ENCODE measurements around the gene C1GALT1C1.
"Not testable (repeated sequence)": the region's sequence is repeated elsewhere in the genome, so short reads cannot be mapped to it uniquely, and the experiment has no call there.

C1GALT1C1 gene

DNA sequence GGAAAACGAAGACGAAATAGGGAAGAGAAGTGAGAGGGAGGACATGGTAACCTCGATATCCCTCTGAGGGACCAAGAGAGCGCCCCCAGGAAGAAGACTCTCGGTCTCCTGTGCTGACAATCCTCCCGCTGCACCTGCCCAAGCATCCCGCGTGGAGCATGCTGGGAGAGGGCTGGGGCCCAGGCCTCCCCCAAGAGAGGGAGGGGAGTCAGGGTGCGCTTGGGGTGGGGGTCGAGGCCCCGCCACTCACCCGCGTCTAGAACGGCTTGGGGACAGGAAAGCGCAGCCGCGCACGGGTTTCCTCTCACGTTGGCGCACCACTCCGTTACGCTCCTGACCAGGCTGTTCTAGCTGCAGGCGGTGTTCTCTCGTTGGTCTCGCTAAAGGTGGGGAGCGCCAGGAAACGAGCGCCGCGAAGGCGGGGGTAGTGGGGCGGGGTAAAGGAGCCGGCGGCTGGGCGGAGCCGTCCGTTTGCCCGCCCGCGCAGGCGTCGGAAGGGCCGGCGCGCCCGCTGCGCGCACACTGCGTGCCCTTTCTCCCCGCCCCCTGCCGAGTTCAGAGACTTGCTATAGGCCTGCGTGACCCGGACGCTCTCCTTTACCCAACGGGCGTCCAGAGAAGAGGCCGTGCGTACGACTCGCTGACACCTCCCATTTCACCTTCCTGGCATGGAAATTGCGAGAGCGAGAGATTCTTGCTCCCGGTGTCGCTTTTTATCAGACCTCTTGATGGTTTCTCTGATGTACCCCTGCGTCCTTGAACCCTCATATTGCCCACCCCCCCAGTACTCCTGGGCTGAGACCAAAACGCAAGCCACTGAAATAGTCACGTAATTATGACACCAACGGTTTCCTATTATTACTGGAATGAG, at the start of gene C1GALT1C1:
Gene C1GALT1C1 (minus strand): TSS at position 388 of the 871 bp plus-strand sequence. CDS start 2,888 bp downstream, outside the sequence.
- FAIRE-seq (peak; percentile 98), DNase-seq (ENCODE audit: insufficient read length, low spot score) (peak; percentile 46)

DNA sequence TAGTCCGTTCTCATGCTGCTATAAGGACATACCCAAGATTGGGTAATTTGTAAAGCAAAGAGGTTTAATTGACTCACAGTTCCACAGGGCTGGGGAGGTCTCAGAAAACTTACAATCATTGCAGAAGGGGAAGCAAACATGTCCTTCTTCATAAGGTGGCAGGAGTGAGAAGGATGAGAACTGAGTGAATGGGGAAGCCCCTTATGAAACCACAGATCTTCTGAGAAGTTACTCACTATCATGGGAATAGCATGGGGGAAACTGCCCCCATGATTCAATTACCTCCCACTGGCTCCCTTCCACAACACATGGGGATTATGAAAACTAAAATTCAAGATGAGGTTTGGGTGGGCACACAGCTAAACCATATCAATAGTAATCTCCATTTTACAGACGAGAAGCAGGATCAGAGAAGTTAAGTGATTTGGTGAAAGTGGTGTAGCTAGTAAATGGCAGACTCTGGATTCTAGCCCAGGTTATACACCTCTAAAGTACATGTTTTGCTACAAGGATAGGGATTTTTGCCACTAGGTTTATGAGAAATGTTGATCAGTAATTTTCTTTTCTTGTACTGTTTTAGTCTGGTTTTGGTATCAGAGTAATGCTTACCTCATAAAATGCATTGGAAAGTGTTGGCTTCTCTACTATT, 47.3 kb upstream of the C1GALT1C1 start:
- DNase-seq (ENCODE audit: insufficient read length, low spot score) (no peak), FAIRE-seq (peak; percentile 64)

GRCh38 chrX:120672841-120673530, 43.1 kb upstream of the C1GALT1C1 start:
- no peak for DNase-seq (ENCODE audit: insufficient read length, low spot score)
- FAIRE-seq = no peak

DNA sequence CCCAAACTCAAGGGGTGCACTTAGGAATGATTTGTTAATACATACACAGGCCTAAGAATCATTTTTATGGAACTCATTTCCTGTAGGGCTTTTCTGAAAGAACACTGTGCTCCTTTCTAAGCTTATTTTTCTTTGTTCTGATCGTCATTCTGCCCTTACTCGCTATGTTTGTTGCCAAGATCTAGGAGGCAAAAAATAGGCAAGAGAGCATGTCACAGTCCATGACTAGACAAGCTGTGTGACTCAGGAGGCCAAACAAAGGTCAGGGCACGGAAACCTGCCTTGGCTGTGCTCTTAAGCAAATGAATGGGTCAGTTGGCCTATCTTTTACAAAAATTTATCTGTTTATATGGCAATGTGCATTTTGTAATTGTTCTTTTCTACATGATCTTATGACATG, 42.5 kb upstream of the C1GALT1C1 start:
- DNase-seq (ENCODE audit: insufficient read length, low spot score) = no peak
- no peak for FAIRE-seq

DNA sequence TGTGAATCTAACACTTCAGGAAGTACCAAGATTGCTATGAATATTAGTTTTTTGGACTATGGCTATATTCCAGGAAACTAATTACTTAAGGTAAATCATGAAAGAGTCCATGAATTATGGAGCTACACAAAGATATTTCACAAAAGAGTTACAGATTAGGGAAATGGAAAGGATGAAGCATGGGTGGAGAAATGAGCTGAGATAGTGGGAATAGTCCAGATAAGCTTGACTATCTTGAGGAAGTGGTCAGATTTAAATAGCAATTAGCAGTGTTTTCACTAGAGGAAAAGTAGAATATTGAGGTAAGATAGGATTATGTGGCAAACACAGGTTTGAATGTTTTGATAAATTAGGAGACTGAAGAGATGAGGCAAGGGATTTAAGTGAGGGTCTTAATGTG, 42.1 kb upstream of the C1GALT1C1 start:
- DNase-seq (ENCODE audit: insufficient read length, low spot score) = no peak
- no peak for FAIRE-seq

- no peak for FAIRE-seq
- DNase-seq (ENCODE audit: insufficient read length, low spot score) = no peak
Measured at GRCh38 chrX:120668357-120668756, 38.5 kb upstream of the C1GALT1C1 start.

DNA sequence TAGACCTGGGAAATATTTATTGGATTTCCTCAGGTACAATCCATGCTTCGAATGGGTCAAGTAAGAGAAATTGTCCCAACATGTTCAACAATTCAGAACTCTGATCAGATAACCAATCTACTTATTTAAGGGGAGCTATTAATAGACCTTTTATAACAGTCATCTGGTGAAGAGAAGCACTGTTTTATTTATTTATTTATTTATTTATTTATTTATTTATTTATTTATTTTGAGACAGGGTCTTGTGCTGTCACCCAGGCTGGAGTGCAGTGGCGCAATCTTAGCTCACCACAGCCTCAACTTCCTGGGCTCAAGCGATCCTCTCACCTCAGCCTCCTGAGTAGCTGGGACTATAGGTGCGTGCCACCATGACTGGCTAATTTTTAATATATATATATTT, 34.7 kb upstream of the C1GALT1C1 start:
- not testable (repeated sequence) for FAIRE-seq; DNase-seq (ENCODE audit: insufficient read length, low spot score)

GRCh38 chrX:120664081-120664480, 34.2 kb upstream of the C1GALT1C1 start:
- FAIRE-seq (peak; percentile 45), DNase-seq (ENCODE audit: insufficient read length, low spot score) (no peak)

GRCh38 chrX:120662662-120663061, 32.8 kb upstream of the C1GALT1C1 start:
- DNase-seq (ENCODE audit: insufficient read length, low spot score) = no peak
- FAIRE-seq = peak; percentile 35

DNA sequence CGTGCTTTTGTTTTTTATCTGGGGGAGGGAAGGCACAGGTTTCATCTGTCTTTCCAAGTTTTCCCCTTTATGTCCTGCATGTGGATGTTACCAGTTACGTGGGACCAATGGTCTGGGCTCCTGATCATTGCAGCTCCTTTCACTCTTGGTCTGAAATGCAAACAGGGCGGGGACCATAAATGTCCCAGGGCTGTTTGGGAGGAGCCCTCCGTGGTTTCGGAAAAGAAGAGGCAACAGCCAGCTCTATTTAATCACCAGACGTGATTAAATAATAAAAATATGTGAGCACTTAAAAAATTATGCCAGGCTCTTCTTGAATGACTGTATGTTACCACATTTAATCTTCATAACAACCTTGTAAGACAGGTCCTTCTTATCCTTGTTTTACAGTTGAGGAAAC, 30.8 kb upstream of the C1GALT1C1 start:
- DNase-seq (ENCODE audit: insufficient read length, low spot score) (no peak), FAIRE-seq (no peak)

DNA sequence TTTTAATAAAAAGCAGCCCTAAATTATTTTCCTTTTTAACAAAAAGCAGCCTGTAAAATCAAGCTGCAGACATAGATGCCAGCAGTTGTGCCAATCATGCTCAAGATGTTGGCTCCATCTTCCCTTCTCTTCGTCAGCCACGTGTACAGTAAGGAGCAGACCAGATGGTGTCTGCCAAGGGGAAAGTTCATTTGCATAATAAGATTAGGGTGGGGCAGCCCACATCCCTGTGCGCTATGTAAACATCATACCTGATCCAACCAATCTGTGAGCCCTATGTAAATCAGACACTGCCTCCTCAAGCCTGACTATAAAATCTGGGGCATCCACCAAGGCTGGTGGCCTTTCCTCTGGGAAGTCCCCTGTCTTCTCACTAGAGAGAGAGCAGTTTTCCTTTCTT, 23.1 kb upstream of the C1GALT1C1 start:
- DNase-seq (ENCODE audit: insufficient read length, low spot score) = no peak
- no peak for FAIRE-seq

DNA sequence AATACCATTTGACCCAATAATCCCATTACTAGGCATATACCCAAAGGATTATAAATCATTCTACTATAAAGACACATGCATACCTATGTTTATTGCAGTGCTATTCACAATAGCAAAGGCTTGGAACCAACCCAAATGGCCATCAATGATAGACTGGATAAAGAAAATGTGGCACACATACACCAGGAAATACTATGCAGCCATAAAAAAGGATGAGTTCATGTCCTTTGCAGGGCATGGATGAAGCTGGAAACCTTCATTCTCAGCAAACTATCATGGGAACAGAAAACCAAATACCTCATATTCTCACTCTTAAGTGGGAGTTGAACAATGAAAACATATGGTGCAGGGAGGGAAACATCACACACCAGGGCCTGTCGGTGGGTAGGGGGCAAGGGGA, 22.4 kb upstream of the C1GALT1C1 start:
- FAIRE-seq = not testable (repeated sequence)

GRCh38 chrX:120647127-120647526, 17.3 kb upstream of the C1GALT1C1 start:
- DNase-seq (ENCODE audit: insufficient read length, low spot score) = no peak
- no peak for FAIRE-seq

More for the DNA sequence above, 22.4 kb upstream of the C1GALT1C1 start:
- not testable (repeated sequence) for DNase-seq (ENCODE audit: insufficient read length, low spot score)

GRCh38 chrX:120642871-120643270, 13.0 kb upstream of the C1GALT1C1 start:
- FAIRE-seq (no peak), DNase-seq (ENCODE audit: insufficient read length, low spot score) (no peak)

GRCh38 chrX:120638619-120639018, 8.8 kb upstream of the C1GALT1C1 start:
- no peak for FAIRE-seq
- DNase-seq (ENCODE audit: insufficient read length, low spot score) = no peak

DNA sequence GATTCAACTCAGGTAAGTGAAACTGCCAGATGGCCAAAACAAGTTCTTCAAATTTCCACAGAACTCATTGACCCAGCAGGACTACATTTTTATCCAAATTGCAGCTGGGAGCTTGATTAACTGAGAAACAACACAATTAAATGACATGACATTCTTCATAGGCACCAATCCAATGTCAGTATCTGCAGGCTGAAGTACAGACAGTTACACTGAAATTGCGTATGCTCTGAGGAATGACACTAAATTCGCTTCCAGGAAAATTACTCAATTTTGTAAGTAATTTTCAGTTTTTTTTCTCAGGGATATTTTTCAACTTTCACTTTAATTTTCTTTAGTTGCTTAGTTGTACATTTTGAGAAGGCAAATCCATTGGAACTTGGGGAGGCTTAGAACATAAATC, 4.5 kb downstream of the C1GALT1C1 start:
- DNase-seq (ENCODE audit: insufficient read length, low spot score) = no peak
- no peak for FAIRE-seq

GRCh38 chrX:120617996-120618630, 11.7 kb downstream of the C1GALT1C1 start:
- FAIRE-seq (peak; percentile 26), DNase-seq (ENCODE audit: insufficient read length, low spot score) (no peak)

DNA sequence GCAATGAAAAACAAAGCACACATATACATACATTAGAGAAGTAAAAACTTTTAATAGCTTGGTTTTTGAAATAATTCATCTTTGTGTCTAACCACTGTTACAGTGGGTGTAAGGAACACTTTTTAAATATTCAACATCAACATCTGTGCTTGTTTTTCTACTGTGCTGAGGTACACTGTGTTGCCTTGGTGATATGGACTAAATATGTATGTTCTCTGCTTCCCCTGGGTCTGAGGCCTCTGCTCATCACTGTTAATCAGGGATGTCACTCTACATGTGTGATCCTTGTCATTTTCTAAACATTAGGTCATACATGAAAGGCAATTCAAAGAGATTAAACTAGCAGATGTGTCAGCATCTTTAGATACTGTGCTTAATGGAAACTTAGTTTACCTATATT, 15.0 kb downstream of the C1GALT1C1 start:
- no peak for FAIRE-seq
- no peak for DNase-seq (ENCODE audit: insufficient read length, low spot score)

DNA sequence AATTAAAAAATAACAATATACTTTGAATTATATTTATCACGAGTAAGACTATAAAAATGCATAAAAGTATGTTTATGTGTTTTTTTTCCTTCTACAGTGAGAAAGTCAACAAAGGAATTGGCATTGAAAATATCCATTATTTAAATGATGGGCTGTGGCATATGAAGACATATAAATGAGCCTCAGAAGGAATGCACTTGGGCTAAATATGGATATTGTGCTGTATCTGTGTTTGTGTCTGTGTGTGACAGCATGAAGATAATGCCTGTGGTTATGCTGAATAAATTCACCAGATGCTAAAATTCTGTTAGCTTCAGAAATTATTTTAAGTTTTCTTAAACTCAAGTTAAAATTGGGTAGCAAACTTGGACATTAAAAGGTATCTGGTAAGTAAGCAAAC, 17.8 kb downstream of the C1GALT1C1 start:
- DNase-seq (ENCODE audit: insufficient read length, low spot score) (no peak), FAIRE-seq (no peak)

- DNase-seq (ENCODE audit: insufficient read length, low spot score) (peak; percentile 19), FAIRE-seq (peak; percentile 85)
Measured at GRCh38 chrX:120604361-120604782, 25.5 kb downstream of the C1GALT1C1 start.
